Stromal cell of bone marrow (primary cell): Measurements from ENCODE around the gene UBE4B.

Experiments used
- DNase-seq: peaks from one replicate; pipeline ENCODE4 v3.0.0-alpha.2; 2012; ENCODE audit warnings: low read depth

Gene UBE4B

GRCh38 chr1:10042746-10043145, 10.0 kb downstream of the UBE4B start:
- no peak for DNase-seq

GRCh38 chr1:10045480-10046355, 13.0 kb downstream of the UBE4B start:
- DNase-seq: no peak

- no peak for DNase-seq
Observed at GRCh38 chr1:10046356-10047085, 13.8 kb downstream of the UBE4B start.

GRCh38 chr1:10048601-10049000, 15.8 kb downstream of the UBE4B start:
- DNase-seq: no peak

- no peak for DNase-seq
Observed at GRCh38 chr1:10050611-10051010, 17.9 kb downstream of the UBE4B start.

GRCh38 chr1:10051656-10052055, 18.9 kb downstream of the UBE4B start:
- DNase-seq: no peak

GRCh38 chr1:10052347-10052746, 19.6 kb downstream of the UBE4B start:
- DNase-seq: no peak

GRCh38 chr1:10054465-10054864, 21.7 kb downstream of the UBE4B start:
- no peak for DNase-seq

- no peak for DNase-seq
Observed at GRCh38 chr1:10056599-10056987, 23.8 kb downstream of the UBE4B start.

- no peak for DNase-seq
Observed at GRCh38 chr1:10057343-10057742, 24.6 kb downstream of the UBE4B start.

GRCh38 chr1:10057796-10058195, 25.0 kb downstream of the UBE4B start:
- no peak for DNase-seq

- no peak for DNase-seq
Observed at GRCh38 chr1:10059342-10059718, 26.6 kb downstream of the UBE4B start.

- no peak for DNase-seq
Observed at GRCh38 chr1:10060311-10061100, 27.7 kb downstream of the UBE4B start.

GRCh38 chr1:10061276-10061675, 28.5 kb downstream of the UBE4B start:
- no peak for DNase-seq

GRCh38 chr1:10063878-10064277, 31.1 kb downstream of the UBE4B start:
- DNase-seq: no peak

GRCh38 chr1:10064416-10065343, 31.9 kb downstream of the UBE4B start:
- DNase-seq: no peak

- no peak for DNase-seq
Observed at GRCh38 chr1:10065344-10065685, 32.6 kb downstream of the UBE4B start.

- no peak for DNase-seq
Observed at GRCh38 chr1:10065760-10066159, 33.0 kb downstream of the UBE4B start.

- DNase-seq: no peak
Observed at GRCh38 chr1:10068605-10069294, 36.0 kb downstream of the UBE4B start.

GRCh38 chr1:10070206-10070605, 37.4 kb downstream of the UBE4B start:
- no peak for DNase-seq

GRCh38 chr1:10071640-10072039, 38.9 kb downstream of the UBE4B start:
- DNase-seq: no peak
